NCI-H69 (cell line): Measurements from ENCODE around the gene THBS1.

Experiments used
- DNase-seq: peaks from one replicate; lab custom pipeline; 2025; lab: John Stamatoyannopoulos, UW

The THBS1 gene

GRCh38 chr15:39608185-39609139, 27.6 kb downstream of the THBS1 start:
- no peak for DNase-seq

DNA sequence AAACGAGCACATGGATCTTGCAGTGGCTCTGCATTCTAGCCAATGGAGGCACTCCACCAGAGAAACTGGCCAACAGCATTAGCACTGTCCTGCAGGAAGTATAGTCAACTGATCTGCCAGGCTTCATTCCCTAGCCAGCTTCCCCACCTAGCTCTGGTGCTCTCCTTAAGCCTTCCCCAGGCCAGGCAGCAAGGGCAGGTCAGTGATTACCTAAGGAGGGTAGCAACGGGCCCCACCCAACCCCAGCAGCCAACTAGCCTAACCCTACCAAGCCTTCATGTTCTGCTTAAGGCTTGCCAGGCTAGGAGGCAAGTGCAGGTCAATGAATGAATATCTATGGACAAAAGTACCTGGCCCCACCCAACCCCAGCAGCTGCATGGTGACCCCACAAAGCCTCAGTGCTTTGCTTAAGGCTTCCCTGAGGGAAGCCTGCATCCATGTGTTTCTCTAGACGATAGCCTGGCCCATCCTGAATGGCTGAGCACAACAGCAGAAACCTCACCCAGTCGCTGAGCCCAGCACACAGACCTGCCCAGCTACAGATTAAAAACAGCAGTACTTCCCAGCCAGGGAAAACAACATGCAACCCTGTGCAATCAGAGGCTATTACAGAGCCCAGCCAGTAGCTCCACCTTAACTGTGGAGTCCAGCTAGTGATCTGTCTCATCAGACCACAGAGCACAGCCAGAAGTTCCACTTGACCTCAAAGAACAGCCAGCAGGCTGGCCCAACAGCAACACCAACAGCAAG, 28.5 kb downstream of the THBS1 start:
- DNase-seq: no peak

DNA sequence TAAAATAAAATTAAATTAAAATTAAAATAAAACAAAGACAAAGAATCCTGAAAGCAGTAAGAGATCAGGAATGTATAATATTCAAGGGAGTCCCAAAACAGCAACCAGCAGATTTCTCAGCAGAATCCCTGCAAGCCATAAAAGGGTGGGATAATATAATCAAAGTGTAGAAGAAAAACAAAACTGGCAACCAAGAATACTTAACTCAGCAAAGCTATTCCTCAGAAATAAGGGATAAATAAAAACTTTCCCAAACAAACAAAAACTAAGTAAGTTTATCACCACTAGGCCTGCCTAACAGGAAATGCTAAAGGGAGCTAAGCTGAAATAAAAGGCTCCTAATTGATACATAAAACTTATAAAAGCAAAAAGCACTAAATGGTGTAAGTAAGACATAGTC, 29.8 kb downstream of the THBS1 start:
- DNase-seq: no peak

- no peak for DNase-seq
Observed at GRCh38 chr15:39613271-39613670, 32.4 kb downstream of the THBS1 start.

GRCh38 chr15:39613861-39614260, 33.0 kb downstream of the THBS1 start:
- DNase-seq: no peak

DNA sequence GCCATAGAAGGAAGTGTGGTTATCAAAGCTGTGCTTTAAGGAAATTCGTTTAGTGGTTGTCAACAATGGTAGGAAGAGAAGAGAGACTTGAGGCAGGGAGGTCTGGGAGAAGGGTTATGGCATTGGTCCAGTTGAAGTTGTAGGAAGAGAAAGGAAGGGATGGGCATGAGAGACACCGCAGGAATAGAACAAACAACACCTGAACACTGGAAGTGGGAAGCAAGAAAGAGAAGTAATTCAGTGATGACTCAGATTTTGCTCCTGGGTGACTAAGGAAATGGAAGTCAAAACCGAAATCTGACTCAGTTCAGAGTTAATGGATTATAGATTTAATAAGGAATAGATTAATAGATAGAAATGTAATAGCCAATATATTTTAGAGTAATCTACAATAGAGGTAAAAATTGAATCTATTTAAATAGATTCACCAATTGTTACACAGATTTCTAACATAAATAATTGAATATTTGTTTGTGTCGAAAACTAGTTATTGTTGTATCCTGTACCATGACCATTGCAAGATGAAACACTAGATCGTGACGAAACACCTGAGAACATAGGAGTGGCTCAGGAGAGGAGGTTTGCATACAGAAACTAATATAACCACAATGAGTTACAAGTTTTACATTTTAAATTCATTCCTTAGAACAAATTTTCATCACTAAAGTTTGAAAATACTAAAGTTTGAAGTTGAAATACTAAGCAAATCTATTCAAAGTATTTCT, 36.0 kb downstream of the THBS1 start:
- peak; percentile 36 for DNase-seq

GRCh38 chr15:39618063-39618823, 37.4 kb downstream of the THBS1 start:
- no peak for DNase-seq

DNA sequence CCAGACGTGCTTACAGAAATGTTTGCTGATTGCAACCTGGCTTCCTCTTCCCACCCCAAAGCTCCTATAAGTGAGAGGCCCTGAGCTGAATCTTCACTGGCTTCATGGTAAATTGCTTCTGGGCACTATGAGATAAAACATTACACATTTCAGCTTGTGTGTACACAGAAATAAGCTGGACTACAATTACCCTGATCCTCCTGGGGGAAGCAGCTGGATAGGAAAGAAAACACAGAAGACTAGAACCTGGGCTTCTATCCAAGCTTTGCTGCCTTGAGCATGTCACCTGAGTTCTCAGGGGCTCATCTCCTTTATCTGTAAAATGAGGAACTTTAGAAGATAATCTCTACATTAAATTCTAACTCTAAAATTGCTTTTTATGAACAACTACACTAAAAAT, 40.3 kb downstream of the THBS1 start:
- DNase-seq: peak; percentile 98

- DNase-seq: peak; percentile 79
Observed at GRCh38 chr15:39621976-39622375, 41.1 kb downstream of the THBS1 start.

DNA sequence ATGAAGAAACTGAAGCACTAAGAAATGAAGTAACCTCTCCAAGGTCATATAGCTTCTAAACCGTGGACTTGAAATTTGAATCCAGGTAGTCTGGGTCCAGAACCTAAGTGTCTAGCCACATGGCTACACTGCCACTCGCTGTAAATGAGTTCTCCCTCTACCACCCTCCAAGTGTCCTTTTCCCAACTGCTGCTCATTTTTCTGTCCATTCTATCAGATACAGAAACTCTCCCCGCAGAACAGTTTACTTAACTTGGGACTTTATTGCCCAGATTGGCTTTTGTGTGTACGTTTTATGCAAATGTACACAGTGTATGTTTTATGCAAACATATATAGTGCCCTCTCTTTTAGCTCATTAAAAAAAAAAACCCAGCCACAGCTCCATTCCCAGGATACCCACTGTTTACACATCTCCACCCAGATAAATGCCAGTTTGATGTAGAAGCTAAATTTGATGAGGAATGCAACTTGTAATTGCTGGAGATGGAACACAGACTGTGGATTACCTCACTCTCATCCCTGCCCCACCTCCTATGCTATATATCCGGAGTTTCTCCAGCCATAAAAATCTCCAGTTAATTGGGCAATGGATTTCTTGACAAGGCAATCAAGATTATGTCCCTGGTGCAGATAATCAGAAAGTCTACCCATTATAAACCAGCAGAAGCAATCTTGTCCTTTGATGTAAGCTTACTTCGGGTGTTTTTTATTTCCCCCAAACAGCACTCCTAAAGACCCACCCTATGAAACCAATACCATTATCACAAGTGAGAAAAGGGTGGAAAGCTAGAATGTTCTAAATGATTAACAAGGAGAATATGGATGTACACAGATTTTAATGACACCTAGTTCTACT, 42.0 kb downstream of the THBS1 start:
- DNase-seq: peak; percentile 100

DNA sequence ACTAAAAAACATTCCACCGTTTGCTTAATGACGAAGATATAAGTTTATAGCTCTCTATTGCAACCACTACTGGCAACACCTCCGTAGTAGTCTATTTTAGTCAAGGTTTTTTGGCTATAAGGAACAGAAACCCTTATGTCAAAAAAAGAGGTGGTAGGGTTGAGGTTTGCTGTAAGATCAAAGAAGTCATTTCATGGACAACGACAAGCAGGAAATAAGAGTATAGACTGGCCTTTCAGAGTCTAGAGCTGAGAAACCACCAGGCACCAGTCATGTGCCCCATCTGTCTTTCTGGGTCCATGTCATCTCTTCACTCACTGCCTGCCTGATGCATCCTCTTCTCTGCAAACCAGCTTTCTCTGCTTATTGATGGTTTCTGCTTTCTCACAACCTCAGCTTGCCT, 42.7 kb downstream of the THBS1 start:
- no peak for DNase-seq

DNA sequence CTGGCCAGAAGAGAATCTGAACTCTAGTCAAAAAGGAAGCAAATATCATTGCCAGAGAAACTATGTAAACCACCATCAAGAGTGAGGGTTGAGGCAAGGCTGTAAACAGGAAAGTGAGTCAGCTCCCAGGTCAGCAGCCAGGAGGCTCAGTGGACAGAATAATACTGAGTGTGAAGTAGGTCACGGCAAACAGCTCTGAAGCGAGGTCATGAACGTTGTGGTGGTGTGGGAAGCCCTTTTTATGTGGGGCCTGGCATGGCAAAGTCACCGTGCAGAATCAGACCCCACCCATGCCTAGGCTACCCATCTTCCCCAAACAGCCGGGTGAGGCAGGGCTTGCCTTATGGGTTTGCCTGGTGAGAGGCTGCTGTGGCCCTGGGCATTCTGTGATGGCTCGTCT, 43.9 kb downstream of the THBS1 start:
- no peak for DNase-seq

DNA sequence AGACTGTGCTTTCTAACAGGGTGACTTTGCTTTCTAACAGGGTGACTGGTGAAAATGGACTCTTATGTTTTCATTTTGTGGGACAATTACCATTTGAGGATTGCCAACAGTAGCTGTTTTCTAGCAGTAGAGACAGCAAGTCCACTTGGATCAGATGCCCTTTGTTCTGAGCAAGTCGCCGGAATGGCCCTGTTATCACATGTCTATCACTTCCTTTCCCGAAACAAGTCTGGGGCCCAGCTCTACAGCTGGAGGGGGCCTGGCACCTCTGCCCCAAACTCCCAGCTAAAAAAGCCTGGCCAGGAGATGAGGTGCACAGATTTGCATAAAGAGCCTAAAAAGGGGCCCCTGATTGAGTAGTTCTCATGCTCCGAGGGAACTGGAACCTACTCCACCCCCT, 44.6 kb downstream of the THBS1 start:
- no peak for DNase-seq

DNA sequence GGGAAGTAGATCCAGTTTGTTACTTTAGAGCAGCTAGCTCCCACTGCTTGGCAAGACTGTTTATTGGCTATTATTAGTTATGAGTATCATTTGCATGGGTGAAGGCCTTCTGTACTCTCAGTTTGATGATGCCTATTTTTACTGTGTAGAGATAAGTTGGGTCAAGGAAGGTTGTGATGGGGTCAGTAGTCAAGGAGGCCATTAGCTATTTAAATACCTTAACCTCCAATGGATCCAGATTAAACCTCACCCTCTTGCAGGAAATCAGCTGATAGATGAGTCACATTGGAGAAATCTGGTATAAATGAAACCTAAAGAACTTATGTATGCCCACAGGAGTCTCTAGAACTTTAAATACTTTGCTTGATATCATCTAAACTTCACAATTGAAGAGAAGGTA, 45.0 kb downstream of the THBS1 start:
- no peak for DNase-seq

DNA sequence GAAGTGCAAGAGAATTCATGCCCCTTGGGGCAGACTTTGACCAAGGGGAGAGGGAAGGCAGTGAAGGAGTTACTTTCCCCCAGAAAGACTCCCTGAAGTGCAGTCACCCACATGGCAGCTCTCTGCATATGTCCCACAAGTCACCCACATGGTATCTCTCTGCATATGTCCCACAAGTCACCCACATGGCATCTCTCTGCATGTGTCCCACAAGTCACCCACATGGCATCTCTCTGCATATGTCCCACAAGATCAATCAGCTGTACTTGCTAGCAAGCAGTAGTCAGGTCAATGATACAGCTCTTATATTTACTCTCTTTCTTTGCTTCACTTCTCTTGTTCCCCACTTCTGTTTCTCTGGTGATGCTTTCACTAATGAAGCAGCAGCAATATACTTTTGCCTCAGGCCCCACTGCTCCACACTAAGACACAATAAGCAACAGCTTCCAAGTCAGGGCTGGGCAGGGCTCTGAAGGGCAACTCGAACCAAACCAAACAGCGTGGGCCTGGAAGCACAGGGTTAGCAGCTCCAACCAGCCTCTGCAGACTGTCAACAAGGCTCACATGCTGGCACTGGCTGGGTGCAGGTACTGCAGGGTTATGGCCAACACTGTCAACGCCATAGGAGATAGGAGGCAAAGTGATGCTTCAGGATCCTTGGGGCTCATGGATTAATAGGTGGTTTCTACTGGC, 46.7 kb downstream of the THBS1 start:
- DNase-seq: no peak

DNA sequence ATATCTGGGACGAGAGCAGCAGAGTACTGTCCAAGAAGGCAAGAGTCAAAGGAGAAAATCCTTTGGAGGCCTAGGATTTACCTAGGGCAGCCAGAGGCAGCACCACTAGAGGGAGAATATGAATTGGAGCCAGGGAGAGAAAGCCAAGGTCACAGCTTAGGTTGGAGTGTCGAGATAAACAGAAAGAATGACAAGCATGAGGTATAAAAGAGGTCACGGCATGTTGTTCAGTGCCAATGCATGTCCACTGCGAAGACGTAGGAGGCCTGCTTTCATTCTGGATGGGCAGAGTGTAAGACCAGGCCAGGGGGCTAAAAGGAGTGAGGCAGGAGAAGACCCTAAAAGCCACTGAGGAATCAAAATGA, 47.2 kb downstream of the THBS1 start:
- no peak for DNase-seq

- peak; percentile 32 for DNase-seq
Observed at GRCh38 chr15:39628546-39629257, 47.8 kb downstream of the THBS1 start.

DNA sequence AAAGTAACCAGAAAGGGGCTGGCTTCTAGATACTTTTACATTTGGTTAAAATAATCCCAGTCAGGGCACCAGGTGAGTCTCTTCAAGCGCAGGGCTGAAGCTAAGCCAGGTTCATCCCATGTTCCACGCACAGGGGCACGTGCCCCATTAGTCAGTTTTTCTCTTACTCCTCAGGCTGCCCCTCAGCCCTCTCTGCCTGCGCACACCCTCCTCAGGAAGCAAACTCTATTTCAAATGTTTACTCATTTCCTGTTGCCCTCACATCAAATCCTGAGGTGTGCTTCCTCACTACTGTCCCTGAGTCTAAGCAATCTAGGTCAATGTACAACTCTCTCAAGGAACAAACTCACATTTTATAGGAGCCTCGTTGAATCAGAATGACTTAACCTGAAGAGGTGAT, 48.5 kb downstream of the THBS1 start:
- DNase-seq: peak; percentile 47

GRCh38 chr15:39629906-39630305, 49.0 kb downstream of the THBS1 start:
- peak; percentile 87 for DNase-seq

- DNase-seq: no peak
Observed at GRCh38 chr15:39631357-39631756, 50.5 kb downstream of the THBS1 start.
